Naive thymus-derived CD4-positive, alpha-beta T cell (primary cell): ENCODE results near the gene TEDDM1. TPM values are rescaled to one million over a fixed set of nuclear protein-coding genes. Genes with fewer than 3 reads are reported as not detected.

ENCODE experiments used
- ATAC-seq: fragments of 150-1000 bp; cut with Tn5 transposase; 2 replicates; pipeline ENCODE4 v1.10.0; 2021; ENCODE audit warnings: mild to moderate bottlenecking, moderate library complexity
- CTCF ChIA-PET: fragments of 350-600 bp; sonication (Branson Sonifier 250); formaldehyde crosslinking; loops from one replicate; lab custom pipeline; 2021; ENCODE audit warnings: antibody characterized with exemption; lab: Charles Lee
- POLR2A ChIA-PET: fragments of 350-600 bp; sonication (Branson Sonifier 250); formaldehyde crosslinking; loops from one replicate; lab custom pipeline; 2021; ENCODE audit warnings: antibody characterized with exemption, inconsistent platforms; lab: Charles Lee
- DNase-seq, 9 donors: peaks; one replicate each; pipeline versions ENCODE4 v3.0.0 to v3.0.0-alpha.2; 2020 to 2022; ENCODE audit warnings: mixed read lengths in 1 of 9
- H3K27ac ChIP-seq: one replicate; pipeline ENCODE4 v1.7.0; 2013; ENCODE audit warnings: mild to moderate bottlenecking, low read depth, low read length, moderate library complexity
- H3K27me3 ChIP-seq, 2 donors: one replicate each; pipeline ENCODE4 v1.7.0; 2013; ENCODE audit warnings: low read length in 2 of 2, mild to moderate bottlenecking in 2 of 2, moderate library complexity in 2 of 2; ENCODE audit not compliant: control insufficient read depth in 2 of 2, insufficient read depth in 2 of 2
- H3K36me3 ChIP-seq, 3 experiments: 1 replicate in 2 of 3; 2 replicates in 1 of 3; pipeline ENCODE4 v1.7.0; 2013; ENCODE audit warnings: low read length in 3 of 3, mild to moderate bottlenecking in 3 of 3, moderate library complexity in 1 of 3; ENCODE audit not compliant: insufficient read depth in 3 of 3, control insufficient read depth in 2 of 3
- H3K4me1 ChIP-seq, 2 donors: one replicate each; pipeline ENCODE4 v1.7.0; 2013; ENCODE audit warnings: low read length in 2 of 2, mild to moderate bottlenecking in 2 of 2, moderate library complexity in 1 of 2; ENCODE audit not compliant: control insufficient read depth in 2 of 2, insufficient read depth in 2 of 2
- H3K4me3 ChIP-seq: 2 replicates; pipeline ENCODE4 v1.7.0; 2013; ENCODE audit warnings: mild to moderate bottlenecking, low read length
- H3K9me3 ChIP-seq, 3 experiments: 1 replicate in 2 of 3; 2 replicates in 1 of 3; pipeline ENCODE4 v1.7.0; 2013; ENCODE audit warnings: low read length in 3 of 3; ENCODE audit not compliant: control insufficient read depth in 2 of 3
- H3K27ac Mint-ChIP-seq, 9 donors: one replicate each; pipeline ENCODE4 v1.8.0; 2020 to 2022; ENCODE audit warnings: mixed read lengths in 9 of 9, mild to moderate bottlenecking in 8 of 9, moderate library complexity in 5 of 9, inconsistent platforms in 2 of 9
- H3K27me3 Mint-ChIP-seq, 5 donors: one replicate each; pipeline ENCODE4 v1.8.0; 2021 to 2022; ENCODE audit warnings: mixed read lengths in 5 of 5, mild to moderate bottlenecking in 1 of 5
- H3K36me3 Mint-ChIP-seq, 5 donors: one replicate each; pipeline ENCODE4 v1.8.0; 2020 to 2022; ENCODE audit warnings: mixed read lengths in 5 of 5, mild to moderate bottlenecking in 3 of 5, inconsistent platforms in 1 of 5
- H3K4me1 Mint-ChIP-seq, 7 donors: one replicate each; pipeline ENCODE4 v1.8.0; 2020 to 2022; ENCODE audit warnings: mixed read lengths in 7 of 7, mild to moderate bottlenecking in 3 of 7, inconsistent platforms in 1 of 7
- H3K4me3 Mint-ChIP-seq, 10 donors: one replicate each; pipeline ENCODE4 v1.8.0; 2020 to 2022; ENCODE audit warnings: mild to moderate bottlenecking in 10 of 10, mixed read lengths in 10 of 10, moderate library complexity in 6 of 10, inconsistent platforms in 2 of 10
- H3K9me3 Mint-ChIP-seq, 11 donors: one replicate each; pipeline ENCODE4 v1.8.0; 2020 to 2022; ENCODE audit warnings: mixed read lengths in 11 of 11, mild to moderate bottlenecking in 4 of 11, inconsistent platforms in 1 of 11, moderate library complexity in 1 of 11
- intact Hi-C, 2 donors: fragments of 100-400 bp; cut with micrococcal nuclease; formaldehyde crosslinking; loops; one replicate each; pipeline ENCODE4 v1.15.1; 2023
- polyA plus RNA-seq, 2 donors: library from polyadenylated mRNA; unstranded; fragments of 300-500 nt; fragmentation: Illumina TruSeq; gene quantifications; one replicate each; pipeline ENCODE4 v1.2.3, GENCODE V29; 2021
- total RNA-seq, 6 experiments: library from RNA in 5 of 6; stranded (reverse) in 5 of 6; gene quantifications; 1 replicate in 5 of 6; 2 replicates in 1 of 6; pipeline ENCODE4 v1.2.3 and lab custom pipeline; 2021 to 2026

TEDDM1 gene
- total and polyA plus RNA-seq, 7 experiments from 2014 or later: 0.07 TPM; not detected in 5

DNA sequence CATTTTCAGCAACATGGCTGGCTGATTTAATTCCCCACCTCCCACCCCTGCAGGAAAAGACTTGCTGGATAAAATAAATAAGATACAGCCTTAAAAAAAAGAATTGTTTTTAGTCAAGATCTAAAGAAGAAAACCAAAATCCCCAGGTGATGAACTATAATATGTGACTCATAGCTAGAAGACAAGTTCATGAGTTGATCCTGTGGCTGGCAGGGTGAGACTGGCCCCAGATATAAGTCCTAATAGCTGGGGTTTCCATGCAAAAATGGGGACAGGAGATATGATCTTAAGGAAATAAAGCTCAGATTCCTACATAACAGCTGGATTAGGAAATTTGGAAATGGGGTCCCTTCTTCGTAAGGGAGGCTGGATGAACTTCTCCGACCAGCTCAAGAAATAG lies 27.6 kb upstream of the TEDDM1 start:
- Histone ChIP-seq H3K36me3 (no peaks in the 10 kb centered on the region), H3K27me3 (no peaks in the 10 kb centered on the region), H3K4me3 (no peak overlapping the region), H3K27ac (no peak overlapping the region), H3K9me3 (no peaks in the 10 kb centered on the region), H3K4me1 (peaks cover 0 to 8% of the 10 kb centered on the region in 2 donors)
- Mint-ChIP-seq H3K9me3 (no peaks in the 10 kb centered on the region), H3K4me3 (no peak overlapping the region), H3K4me1 (peaks cover 11 to 20% (median 14%) of the 10 kb centered on the region in 7 donors), H3K27me3 (peaks cover 0 to 25% (median 5%) of the 10 kb centered on the region in 5 donors), H3K27ac (peak overlapping the region in 1 of 9 donors; percentile 21), H3K36me3 (no peaks in the 10 kb centered on the region)
- no peak for DNase-seq
- intact Hi-C loops: no loop called here
- POLR2A ChIA-PET: interaction anchor here (0.5 kb wide), 1 partner anchor 140 kb away, joined by 3 read pairs; no protein-coding TSS in a partner anchor
- no peak for ATAC-seq
- CTCF ChIA-PET: no interaction called here

DNA sequence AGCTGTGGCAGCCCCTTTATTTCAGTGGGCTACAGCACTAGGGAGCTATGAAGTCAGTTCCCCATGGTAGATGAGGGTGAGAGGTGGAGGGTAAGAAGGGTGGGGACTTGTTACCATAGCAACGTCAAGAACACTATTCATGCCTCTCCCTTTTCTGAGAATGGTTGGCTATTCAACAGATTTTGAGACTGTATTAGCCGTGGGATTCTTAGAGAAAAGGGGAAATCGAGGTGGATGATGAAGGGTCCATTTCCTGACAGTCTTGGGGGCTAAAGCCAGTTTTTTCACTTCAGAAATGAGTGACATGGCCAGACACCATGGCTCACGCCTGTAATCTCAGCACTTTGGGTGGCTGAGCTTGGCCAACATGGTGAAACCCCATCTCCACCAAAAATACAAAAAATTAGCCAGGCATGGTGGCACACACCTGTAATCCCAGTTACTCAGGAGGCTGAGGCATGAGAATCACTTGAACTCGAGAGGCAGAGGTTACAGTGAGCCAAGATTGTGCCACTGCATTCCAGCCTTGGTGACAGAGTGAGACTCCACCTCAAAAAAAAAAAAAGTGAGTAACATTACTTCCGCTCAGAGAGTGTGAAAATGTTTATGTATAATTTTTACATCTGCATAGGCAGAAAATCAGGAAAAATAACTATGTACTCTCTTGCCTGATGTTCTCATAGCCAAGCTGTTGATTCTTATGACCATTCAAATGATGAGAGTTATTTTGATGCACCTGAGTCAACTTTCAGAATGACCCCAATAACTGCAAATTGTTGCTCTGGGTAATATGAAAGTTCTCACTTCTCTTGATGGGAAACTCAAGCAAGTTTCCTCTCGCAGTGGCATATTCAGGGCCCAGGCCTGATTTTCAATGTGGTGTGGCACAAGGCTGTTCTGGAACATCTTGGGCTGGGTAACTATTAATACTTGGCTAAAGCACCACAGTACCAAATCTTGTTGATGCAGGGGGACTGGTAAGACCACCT lies 26.3 kb upstream of the TEDDM1 start:
- H3K9me3 Mint-ChIP-seq: no peaks in the 10 kb centered on the region
- peaks cover 10 to 20% (median 14%) of the 10 kb centered on the region in 7 donors for H3K4me1 Mint-ChIP-seq
- ATAC-seq (no peak), DNase-seq (no peak)
- Histone ChIP-seq H3K4me3 (no peak overlapping the region), H3K27ac (no peak overlapping the region), H3K4me1 (peaks cover 0 to 8% of the 10 kb centered on the region in 2 donors), H3K9me3 (no peaks in the 10 kb centered on the region), H3K36me3 (no peaks in the 10 kb centered on the region), H3K27me3 (no peaks in the 10 kb centered on the region)
- intact Hi-C loops: no loop called here
- POLR2A ChIA-PET: no interaction called here
- H3K4me3 Mint-ChIP-seq: no peak overlapping the region
- CTCF ChIA-PET: no interaction called here
- H3K27ac Mint-ChIP-seq: no peak overlapping the region
- peaks cover 0 to 34% (median 5%) of the 10 kb centered on the region in 5 donors for H3K27me3 Mint-ChIP-seq
- no peaks in the 10 kb centered on the region for H3K36me3 Mint-ChIP-seq

DNA sequence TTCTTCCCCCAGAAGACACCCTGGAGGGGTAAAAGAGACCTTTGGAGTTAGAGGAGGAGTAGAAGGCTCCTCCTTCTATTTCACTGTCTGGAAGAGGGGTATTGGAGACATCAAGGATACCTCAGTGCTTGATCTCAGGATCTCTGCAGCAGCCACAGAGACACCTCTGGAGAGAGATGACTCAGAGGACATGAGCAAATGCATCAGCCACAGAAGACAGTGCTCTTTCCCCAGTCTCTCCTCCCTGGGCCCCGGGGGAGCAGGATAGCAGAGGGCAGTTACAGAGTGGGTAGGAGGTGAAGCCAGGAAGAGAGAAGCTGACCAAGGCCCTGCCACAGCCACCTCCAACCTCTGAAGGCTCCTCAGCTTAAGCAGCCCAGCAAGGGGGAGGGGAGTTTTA lies 15.3 kb upstream of the TEDDM1 start:
- no peaks in the 10 kb centered on the region for H3K27me3 ChIP-seq
- no peaks in the 10 kb centered on the region for H3K9me3 ChIP-seq
- H3K27ac ChIP-seq: no peak overlapping the region
- intact Hi-C loops: no loop called here
- H3K4me1 ChIP-seq: no peaks in the 10 kb centered on the region
- DNase-seq (no peak), ATAC-seq (no peak)
- POLR2A ChIA-PET: no interaction called here
- CTCF ChIA-PET: interaction anchor here (0.6 kb wide), 1 partner anchor 275 kb away, joined by 3 read pairs; no protein-coding TSS in a partner anchor
- H3K4me3 Mint-ChIP-seq: no peak overlapping the region
- no peaks in the 10 kb centered on the region for H3K36me3 ChIP-seq
- H3K4me3 ChIP-seq: no peak overlapping the region
- H3K27me3 Mint-ChIP-seq: peaks cover 14 to 31% (median 20%) of the 10 kb centered on the region in 5 donors
- H3K4me1 Mint-ChIP-seq: peaks cover 0 to 6% (median 0%) of the 10 kb centered on the region in 7 donors
- no peaks in the 10 kb centered on the region for H3K9me3 Mint-ChIP-seq
- no peaks in the 10 kb centered on the region for H3K36me3 Mint-ChIP-seq
- H3K27ac Mint-ChIP-seq: no peak overlapping the region

DNA sequence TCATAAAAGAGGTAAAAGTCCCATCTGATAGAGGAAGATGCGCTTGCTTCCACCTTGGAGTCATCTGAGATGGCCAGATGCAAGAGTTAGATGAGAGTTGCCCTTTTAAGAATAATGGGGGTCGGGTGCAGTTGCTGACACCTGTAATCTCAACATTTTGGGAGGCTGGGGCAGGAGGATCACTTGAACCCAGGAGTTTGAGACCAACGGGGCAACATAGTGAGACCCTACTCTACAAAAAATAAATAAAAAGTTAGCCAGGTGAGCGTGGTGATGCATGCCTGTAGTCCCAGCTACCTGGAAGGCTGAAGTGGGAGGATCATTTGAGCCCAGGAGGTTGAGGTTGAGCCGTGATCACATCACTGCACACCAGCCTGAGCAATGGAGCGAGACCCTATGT lies 13.5 kb upstream of the TEDDM1 start:
- no peaks in the 10 kb centered on the region for H3K36me3 Mint-ChIP-seq
- H3K27ac Mint-ChIP-seq: no peak overlapping the region
- peaks cover 22 to 36% (median 24%) of the 10 kb centered on the region in 5 donors for H3K27me3 Mint-ChIP-seq
- ATAC-seq (no peak), DNase-seq (no peak)
- intact Hi-C loops: no loop called here
- no peaks in the 10 kb centered on the region for H3K4me1 ChIP-seq
- no peak overlapping the region for H3K4me3 Mint-ChIP-seq
- no peaks in the 10 kb centered on the region for H3K36me3 ChIP-seq
- peaks cover 0 to 6% (median 0%) of the 10 kb centered on the region in 7 donors for H3K4me1 Mint-ChIP-seq
- POLR2A ChIA-PET: no interaction called here
- no peak overlapping the region for H3K4me3 ChIP-seq
- no peaks in the 10 kb centered on the region for H3K9me3 Mint-ChIP-seq
- CTCF ChIA-PET: no interaction called here
- H3K27me3 ChIP-seq: no peaks in the 10 kb centered on the region
- no peak overlapping the region for H3K27ac ChIP-seq
- H3K9me3 ChIP-seq: no peaks in the 10 kb centered on the region

- H3K36me3 ChIP-seq: no peaks in the 10 kb centered on the region
- ChIA-PET CTCF (no interaction called here), POLR2A (interaction anchor here (0.5 kb wide), 1 partner anchor 231 kb away, joined by 3 read pairs; no protein-coding TSS in a partner anchor)
- no peak overlapping the region for H3K4me3 ChIP-seq
- no peaks in the 10 kb centered on the region for H3K36me3 Mint-ChIP-seq
- H3K27ac Mint-ChIP-seq: no peak overlapping the region
- peaks cover 23 to 38% (median 26%) of the 10 kb centered on the region in 5 donors for H3K27me3 Mint-ChIP-seq
- H3K9me3 Mint-ChIP-seq: no peaks in the 10 kb centered on the region
- H3K9me3 ChIP-seq: no peaks in the 10 kb centered on the region
- H3K4me1 Mint-ChIP-seq: peaks cover 0 to 6% (median 0%) of the 10 kb centered on the region in 7 donors
- intact Hi-C loops: no loop called here
- no peaks in the 10 kb centered on the region for H3K27me3 ChIP-seq
- no peak overlapping the region for H3K27ac ChIP-seq
- no peak overlapping the region for H3K4me3 Mint-ChIP-seq
- no peak for DNase-seq
- H3K4me1 ChIP-seq: no peaks in the 10 kb centered on the region
- ATAC-seq: no peak
Measured at GRCh38 chr1:182413486-182413885, 13.0 kb upstream of the TEDDM1 start.

GRCh38 chr1:182410620-182411273 lies 10.3 kb upstream of the TEDDM1 start:
- no peaks in the 10 kb centered on the region for H3K36me3 Mint-ChIP-seq
- no peak for DNase-seq
- H3K4me3 Mint-ChIP-seq: no peak overlapping the region
- H3K9me3 Mint-ChIP-seq: peaks cover 0 to 6% (median 0%) of the 10 kb centered on the region in 11 donors
- no peak for ATAC-seq
- Histone ChIP-seq H3K9me3 (no peaks in the 10 kb centered on the region), H3K36me3 (no peaks in the 10 kb centered on the region), H3K4me1 (no peaks in the 10 kb centered on the region), H3K27ac (no peak overlapping the region), H3K27me3 (no peaks in the 10 kb centered on the region), H3K4me3 (no peak overlapping the region)
- intact Hi-C loops: no loop called here
- POLR2A ChIA-PET: no interaction called here
- peaks cover 27 to 39% (median 31%) of the 10 kb centered on the region in 5 donors for H3K27me3 Mint-ChIP-seq
- CTCF ChIA-PET: no interaction called here
- H3K4me1 Mint-ChIP-seq: peaks cover 0 to under 1% (median 0%) of the 10 kb centered on the region in 7 donors
- no peak overlapping the region for H3K27ac Mint-ChIP-seq
